Hematopoietic multipotent progenitor cell treated with erythropoietin and hydrocortisone succinate and interleukin-3 and kit ligand, for 15 days (in vitro differentiated cells): ENCODE results near the gene NEIL3.

ENCODE experiments used
- DNase-seq: peaks from one replicate; pipeline ENCODE4 v3.0.0-alpha.2; 2015; ENCODE audit warnings: low spot score

Gene NEIL3

DNA sequence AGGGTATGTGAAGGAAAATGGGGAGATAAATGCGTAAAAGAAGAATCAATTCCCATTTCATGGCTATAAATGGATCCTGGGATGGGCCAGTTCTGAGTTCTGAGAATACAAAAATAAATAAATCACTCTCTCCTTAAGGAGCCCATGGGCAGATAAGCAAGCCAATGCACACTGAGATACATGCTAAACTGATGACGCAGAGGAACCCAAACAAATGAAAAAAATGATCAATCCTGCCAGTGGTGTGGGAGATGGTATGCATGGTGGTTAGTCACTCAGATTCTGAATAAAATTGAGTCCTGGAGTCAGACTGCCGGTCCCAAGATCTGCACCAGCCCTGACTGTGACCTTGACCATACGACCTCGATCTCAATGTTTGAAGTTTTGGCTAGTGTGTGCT lies 59.7 kb downstream of the NEIL3 start:
- DNase-seq: no peak

DNA sequence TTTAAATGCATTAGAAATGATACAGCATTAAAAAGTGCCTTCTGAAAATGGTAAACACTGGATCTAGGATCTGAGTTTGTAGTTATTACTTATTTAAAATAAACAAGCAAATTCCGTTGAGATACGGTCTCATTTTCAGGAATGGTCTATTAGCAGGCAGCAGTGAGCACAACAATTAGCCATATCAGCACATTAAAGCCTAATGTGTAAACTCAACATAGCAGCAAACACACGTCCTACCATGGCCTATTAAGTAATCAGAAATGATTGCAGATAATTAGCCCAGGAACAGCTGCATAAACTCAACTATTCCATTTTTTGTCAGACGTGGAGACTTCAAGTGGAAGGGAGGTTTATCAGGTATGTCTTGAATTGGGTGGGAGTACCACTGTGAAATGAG lies 61.8 kb downstream of the NEIL3 start:
- no peak for DNase-seq

DNA sequence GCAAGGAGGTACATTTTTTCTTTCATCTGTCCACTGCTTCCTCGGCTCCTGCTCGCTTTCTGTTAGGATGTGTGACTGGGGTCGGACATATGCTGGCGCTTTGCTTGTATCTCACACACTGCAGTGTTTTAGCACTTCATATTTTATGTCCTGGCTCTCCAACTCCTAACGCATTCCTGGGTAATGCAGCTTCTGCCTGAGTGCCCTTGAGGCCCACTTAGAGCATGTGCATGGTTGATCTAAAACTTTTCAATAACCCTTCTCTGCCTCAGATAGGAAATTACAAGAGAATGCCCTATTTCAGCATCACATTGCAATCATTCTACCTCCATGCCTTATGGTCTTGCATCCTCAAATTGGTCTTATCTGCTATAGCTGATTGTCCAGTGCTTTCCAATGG lies 65.3 kb downstream of the NEIL3 start:
- DNase-seq: no peak

DNA sequence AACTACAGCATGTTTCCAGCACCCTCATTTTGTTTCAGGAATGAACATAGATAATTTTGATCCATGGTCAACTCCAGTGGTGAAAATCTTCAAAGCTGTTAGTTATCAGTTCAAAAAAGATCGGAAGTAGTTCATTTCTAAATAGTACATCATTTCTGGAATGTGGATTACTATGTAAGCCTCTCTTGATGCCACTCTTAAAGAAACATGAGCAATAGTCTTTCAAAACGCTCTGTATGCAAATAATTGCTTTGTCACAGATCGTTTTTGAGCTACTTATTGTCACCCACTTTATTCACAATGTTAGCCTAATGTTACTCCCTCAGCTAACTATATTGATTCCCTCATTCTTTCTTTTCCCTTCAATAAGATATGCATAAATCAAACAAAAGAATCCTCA lies 65.7 kb downstream of the NEIL3 start:
- no peak for DNase-seq

DNA sequence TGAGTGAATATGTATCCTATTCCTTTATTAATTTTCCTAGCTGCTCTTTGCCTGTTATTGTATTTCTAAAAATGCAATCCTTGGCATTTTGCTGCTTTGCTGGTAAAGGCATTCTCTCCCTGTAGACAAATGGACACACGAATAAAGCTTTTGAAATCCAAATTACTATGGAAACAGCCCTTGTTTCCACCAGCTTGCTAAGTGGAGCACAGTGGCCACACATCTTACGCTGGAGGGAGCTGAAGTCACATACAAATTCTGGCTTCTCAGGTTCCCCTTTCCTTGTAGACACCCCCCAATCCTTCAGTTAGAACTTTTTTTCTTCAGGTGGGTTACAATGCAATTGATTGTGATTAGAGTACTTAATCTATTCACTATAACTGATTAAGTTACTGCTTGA lies 66.3 kb downstream of the NEIL3 start:
- DNase-seq: no peak

DNA sequence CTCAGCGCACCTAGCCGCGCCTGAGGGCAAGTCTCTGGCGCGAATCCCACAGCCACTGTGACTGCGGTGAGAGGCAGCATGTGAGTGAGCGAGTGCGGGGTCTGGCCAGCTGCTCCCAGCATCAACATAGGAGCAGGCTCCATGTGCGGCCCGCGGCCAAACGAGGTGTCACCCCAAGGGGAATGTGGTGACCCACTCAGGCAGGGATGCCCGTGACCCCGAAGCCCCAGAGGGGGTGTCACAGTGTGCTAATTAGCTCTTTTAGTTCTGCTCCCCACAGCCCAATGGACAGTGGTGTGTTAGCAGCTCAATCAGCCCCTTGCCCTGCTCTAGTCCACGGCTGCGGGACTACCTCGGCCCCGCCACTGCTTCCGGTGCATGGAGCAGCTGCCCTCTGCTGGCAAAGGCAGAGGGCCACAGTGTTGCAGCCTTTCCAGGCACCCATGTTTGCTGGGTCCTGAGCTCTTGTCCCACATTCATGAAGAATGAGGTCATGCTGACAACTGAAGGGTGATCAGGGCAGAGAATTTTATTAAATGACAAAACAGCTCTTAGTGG lies 71.1 kb downstream of the NEIL3 start:
- DNase-seq: no peak

DNA sequence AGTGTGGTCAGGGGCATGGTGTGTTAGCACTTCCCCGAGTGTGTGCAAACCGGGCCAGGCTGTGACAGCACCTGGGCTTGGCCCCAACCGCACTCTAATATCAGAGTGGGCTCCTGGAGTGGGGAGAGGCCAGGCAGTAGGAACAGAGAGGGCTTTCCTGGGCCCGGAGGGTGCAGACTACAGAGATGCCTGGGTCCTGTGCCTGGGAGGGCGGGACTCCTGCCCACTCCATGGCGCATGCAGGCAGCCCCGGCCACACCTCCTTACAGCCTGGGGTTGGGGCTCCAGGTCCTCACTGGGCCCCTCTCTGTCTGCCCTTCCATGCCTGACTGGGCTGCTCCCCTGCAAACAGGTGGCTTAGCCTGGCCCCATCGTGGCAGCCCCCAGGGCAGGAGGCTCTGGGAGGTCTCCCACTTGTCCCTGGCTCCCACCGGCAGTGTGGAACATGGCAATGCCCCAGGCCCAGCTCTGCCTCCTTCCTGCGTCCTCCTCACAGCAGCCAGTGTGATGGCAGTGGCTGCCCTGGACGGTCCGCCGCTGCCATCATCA lies 72.2 kb downstream of the NEIL3 start:
- DNase-seq: no peak

DNA sequence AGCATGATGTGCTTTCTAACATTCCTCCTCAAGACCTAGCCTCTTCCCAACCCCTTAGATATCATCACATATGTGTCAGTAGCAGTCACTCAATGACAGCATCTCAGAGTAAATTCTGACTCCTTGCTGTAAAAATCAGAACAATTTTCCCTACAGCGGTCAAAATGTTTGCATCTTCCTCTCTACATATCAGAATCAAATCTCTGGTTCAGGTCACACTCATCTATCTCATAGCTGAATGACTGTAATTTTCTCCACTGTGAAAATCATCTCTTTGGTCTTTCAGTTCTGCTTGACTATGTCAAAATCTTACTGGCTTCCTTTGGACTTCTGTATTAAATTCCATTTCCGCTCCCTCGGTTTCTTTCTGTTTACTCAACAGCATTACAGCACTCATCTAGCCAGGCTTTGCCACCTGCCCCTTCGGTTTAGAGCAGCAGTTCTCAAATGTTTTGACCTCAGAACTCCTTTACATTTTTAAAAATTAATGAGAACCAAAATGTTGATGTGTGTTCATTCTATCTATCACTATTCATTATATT lies 75.3 kb downstream of the NEIL3 start:
- no peak for DNase-seq

DNA sequence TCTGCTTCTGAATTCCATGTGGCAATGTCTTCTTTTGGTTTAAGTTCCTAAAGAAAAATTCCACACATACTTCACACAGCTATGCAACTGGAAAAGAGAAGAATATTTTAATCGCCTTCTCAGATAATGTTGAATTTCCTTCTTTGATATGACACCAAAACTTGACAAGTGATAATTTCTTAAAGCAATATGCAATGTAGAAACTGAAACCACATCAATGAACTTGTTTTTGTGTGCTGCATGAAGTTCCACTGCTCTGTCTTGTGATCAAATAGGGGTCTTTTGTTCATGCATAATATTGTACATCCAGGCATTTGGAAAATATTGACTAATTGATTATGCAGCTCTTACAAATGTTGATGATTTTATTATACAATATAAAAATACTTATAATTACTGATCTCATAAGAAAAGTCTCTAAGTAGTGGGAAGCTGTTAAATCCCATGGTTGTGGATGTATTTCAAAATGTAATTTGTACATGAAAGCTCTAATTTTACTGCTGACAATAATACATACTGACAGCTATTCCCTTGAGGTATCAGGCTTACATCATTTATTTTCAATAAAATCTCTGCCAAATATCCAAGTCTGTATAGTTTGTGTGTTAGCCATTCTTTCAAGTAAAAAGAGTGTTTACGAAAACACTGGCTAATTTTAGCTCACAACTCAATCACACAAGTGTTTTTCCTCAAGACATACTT lies 76.1 kb downstream of the NEIL3 start:
- no peak for DNase-seq

DNA sequence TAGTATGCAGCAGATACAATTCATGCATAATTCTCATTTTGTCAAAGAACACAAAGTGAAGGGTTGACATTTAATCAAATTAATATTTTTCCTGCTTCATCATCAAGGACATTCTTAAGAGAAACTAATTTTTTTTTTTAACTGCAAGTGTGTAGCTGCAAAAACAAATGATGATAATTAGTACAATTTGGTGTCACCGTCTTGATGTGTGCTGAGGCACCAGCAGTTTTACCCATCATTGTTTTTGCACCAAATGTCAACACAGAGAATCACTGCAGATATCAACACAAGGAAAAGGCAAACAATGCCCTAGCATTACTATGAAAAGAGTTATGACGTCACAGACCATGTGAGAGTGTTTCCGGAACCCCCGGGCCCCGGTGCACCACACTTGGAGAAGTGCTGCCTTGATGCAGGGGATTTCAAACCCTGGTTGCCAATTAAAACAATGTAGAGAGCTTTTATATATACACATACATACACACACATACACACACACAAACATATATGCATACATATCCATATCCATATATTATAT lies 76.7 kb downstream of the NEIL3 start:
- DNase-seq: no peak

DNA sequence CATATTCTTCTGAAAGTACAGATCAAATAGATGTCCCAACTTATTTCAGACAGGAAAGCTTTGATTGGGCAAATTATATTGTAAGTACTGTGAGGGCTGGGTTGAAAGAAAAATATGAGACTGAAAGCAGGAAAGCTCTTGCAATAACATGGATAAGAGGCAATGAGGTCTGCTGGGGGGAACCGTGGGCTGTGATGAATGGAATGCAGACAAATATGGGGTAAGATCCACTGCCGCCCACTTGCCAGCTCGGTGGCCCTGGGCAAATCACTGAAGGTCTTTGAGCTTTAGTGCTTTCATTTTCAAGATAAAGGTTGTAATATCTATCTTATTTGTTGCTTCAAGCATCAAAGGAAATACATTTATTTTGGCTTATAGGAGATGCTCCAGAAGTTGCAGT lies 81.6 kb downstream of the NEIL3 start:
- DNase-seq: no peak

DNA sequence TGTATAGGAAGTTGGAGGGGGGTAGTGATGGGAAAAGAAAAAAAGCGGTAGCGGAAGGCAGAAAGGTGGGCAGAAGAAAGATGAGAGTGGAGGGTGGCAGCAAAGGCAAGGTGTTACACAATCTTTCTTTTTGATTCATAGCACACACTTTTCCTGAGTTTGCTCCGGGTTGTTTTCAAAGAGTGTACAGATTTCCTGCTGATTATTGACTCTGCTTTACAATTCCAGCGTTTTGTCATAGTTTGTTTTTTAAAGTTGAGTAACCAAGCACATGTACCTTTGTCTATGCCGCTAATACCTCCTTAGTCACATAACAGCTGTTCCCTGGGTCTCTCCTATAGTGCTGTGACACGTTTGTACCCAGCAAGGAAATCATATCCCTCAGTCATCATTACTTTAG lies 82.3 kb downstream of the NEIL3 start:
- DNase-seq: no peak

DNA sequence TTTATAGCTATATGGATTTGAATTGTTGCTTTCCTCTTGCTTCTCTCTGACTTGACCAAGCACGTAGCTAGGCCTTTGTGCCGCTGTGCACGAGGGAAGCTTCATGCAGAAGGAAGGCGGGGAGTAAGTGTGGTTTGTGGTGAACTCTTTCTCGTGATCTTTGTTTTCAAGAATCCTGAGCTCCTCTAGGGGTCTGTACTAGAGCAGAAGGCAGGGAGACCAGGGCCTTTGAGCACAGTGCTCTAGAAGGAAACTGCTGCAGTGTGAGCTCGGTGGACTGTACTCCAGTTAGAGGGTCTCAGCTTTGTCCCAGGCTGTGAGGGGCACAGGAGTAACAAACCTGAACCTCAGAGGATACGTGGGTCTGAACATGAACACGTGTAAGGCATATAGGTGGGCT lies 83.6 kb downstream of the NEIL3 start:
- no peak for DNase-seq

DNA sequence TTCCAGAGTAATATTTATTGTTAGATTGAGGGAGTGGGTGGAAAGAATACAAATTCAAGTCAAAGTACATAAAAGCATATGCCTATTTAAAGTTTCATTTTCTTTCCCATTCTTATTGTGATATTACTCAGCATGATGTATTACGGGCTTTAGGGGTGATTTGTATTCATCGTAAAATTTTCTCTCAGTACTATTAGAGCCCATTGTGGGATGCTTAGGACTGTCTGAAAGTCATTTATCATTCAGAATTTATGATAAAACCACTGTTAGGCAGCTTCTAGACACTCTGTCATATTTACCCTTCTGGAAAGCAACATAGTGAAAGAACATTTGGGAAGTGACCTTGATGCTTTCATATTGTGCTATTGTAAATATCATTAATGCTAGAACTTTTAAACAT lies 86.7 kb downstream of the NEIL3 start:
- DNase-seq: no peak

DNA sequence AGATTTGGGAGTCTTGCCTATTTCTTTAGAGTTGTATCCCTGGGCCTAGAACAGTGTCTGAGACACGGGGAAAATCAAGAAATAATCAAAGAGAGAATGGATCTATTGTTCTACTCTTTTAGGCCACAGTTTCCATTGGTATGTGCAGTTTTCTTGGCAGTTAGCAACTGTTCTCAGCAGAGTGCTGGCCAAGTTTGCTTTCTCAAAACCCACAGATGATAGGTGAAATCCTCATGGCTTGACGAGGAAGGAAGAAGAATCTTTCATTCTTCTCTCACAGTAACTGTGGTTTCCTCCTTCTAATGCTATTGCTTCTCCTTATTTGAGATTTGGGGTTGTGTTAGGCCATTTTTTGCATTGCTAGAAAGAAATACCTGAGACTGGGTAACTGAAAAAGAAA lies 90.4 kb downstream of the NEIL3 start:
- DNase-seq: no peak

DNA sequence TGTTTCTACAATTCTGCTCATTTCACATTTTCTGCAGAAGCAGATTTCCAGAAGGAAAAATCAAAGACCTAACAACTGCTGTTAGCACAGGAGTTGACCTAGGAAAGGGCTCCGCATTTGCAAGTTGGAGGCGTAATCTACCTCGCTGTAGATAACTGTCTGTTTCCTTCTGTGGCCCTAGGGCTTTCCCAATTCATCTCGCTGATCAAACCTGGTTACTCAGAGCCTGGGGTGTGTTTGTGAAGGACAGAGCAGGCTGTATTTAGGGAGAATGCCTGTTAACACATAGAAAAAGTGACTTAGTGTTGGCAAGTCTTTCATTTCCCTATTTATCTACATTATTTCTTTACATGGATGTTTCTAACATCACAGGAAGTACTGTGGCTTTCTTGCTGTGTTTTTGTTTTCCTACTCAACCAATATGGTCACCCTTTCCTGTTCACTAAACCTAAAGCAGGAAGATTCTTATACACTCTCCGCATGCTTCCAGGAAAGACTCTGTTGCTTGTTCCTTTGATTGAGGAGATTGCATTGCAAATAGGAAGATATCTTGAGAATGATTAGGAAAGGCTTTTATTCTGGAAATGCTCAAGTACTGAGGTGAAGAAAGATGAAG lies 92.1 kb downstream of the NEIL3 start:
- no peak for DNase-seq

DNA sequence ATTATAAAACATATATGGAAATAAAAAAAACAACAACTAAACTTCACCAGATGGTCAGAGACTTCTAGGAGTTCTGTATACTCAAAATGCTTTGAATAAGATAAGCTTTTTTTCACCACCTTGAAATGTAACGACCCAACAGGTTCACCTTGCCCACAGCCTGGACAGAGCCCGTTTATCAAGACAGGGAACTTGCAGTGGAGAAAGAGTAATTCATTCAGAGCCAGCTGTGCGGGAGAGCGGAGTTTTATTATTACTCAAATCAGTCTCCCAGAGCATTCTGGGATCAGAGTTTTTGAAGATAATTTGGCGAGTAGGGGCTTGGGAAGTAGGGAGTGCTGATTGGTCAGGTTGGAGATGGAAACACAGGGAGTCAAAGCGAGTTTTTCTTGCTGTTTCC lies 94.1 kb downstream of the NEIL3 start:
- no peak for DNase-seq

DNA sequence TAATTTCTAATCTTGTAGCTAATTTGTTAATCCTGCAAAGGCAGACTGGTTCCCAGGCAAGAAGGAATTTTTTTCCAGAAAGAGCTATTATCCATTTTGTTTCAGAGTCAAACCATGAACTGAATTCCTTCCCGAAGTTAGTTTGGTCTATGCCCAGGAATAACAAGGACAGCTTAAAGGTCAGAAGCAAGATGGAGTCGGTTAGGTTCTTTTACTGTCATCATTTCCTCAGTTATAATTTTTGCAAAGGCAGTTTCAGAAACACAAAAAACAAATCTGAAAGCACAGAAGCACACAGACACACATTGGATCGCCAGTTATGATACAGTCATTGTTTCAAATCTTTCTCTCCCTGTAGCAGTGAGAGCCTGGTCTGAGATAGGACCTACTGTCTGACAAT lies 94.7 kb downstream of the NEIL3 start:
- no peak for DNase-seq

DNA sequence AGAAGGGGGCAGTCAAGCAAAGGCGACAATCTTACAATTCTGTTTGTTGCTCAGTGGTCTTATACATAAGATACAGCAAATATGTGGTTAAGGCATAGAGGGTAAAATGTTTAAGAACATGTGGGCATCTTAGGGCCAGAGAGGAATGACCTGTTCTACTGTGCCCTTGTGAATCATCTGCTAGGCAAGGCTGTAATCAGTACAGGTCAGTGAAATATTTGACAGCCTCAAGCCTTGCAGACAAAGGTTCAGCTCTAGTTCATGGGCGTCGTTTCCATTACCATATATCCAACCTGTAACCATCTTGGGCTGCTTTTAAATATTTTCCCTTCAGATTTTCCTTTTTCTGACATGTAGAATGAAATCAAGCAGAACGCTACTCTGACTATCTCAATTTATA lies 95.3 kb downstream of the NEIL3 start:
- DNase-seq: no peak

DNA sequence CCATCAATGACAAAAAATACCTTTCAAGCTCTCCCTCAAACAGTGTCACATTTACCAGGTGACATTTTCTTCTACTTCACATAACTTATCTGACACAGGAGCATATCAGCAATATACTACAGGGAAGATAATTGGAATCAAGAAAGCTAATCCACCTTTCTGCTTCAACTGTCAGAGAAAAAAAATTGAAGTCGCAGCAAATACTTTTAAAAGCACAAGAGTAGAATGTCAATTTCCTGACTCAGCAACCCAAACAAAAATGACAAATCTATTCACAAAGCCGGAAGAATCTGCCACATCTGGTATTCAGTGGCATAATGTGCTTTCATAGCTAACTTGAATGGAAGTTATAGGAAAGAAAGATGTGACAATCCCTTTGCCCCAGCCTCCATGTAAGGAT lies 95.8 kb downstream of the NEIL3 start:
- no peak for DNase-seq

DNA sequence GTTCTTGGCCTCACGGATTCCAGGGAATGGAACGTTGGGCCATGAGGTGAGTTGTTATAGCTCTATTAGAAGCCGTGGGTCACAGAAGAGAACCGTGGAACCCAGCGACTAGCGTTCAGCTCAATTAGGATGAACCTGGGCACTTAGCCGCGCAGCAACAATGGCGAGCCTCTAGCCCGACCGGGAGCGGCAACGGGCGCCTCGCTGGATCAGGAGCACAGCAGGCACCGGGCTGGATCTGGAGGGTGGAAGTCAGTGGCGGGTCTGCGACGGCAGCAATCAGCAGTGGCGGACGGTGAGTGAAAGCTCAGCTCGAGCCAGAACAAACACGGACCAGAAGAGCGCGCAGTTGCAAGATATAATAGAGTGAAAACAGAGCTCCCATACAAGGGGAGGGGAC lies 98.3 kb downstream of the NEIL3 start:
- DNase-seq: no peak

DNA sequence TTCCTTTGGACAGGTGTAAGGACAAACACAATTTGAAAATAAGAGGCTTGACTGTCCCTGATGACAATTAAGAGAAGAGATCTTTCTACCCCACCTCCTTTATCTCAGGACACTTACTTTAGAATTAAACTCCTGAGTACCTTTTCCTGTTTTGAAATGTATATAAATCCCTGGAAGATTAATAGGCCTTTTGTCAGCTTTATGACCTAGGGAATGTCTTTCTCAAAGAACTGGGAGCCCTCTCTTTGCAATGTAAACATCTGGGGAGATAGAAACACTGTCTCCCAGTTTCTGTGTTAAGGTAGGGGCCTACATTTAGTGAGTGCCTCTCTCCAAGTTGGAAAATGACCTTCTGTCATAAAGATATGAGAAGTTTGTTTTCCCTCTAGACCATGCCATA lies 100.9 kb downstream of the NEIL3 start:
- DNase-seq: no peak

DNA sequence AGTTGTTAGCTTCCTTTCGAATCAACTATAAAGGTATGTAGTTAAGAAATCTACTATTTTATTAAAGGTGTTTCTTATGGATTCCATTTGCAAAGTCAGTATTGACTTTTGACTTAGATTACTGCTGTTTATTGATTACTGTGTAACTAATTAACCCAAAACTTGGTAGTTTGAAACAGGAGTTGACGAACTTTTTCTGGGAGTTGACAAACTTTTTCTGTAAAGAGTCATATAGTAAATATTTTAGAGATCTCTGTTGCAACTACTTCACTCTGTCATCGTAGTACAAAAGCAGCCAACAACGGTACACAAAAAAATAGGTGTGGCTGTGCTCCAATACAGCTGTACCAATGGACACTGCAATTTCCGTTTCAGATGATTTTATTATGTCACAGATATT lies 102.3 kb downstream of the NEIL3 start:
- no peak for DNase-seq
